Stimulated activated CD8-positive, alpha-beta memory T cell treated with anti-CD3 and anti-CD28 coated beads, Interleukin-7, amount 100 ng/mL, for 24 hours (primary cell): ENCODE results near the gene CDHR2.

ENCODE experiments used
- DNase-seq: peaks from one replicate; pipeline ENCODE4 v3.0.0-alpha.2; 2020; ENCODE audit warnings: low read depth

The CDHR2 gene

GRCh38 chr5:176620333-176620981, 71.3 kb downstream of the CDHR2 start:
- no peak for DNase-seq

- no peak for DNase-seq
Observed at GRCh38 chr5:176621661-176622079, 72.5 kb downstream of the CDHR2 start.

- no peak for DNase-seq
Observed at GRCh38 chr5:176624142-176624541, 75.0 kb downstream of the CDHR2 start.

GRCh38 chr5:176624938-176625337, 75.8 kb downstream of the CDHR2 start:
- no peak for DNase-seq

- no peak for DNase-seq
Observed at GRCh38 chr5:176625512-176625911, 76.4 kb downstream of the CDHR2 start.

- DNase-seq: no peak
Observed at GRCh38 chr5:176625966-176626875, 77.1 kb downstream of the CDHR2 start.

- no peak for DNase-seq
Observed at GRCh38 chr5:176626876-176627236, 77.7 kb downstream of the CDHR2 start.

GRCh38 chr5:176627582-176627981, 78.4 kb downstream of the CDHR2 start:
- DNase-seq: no peak

- DNase-seq: no peak
Observed at GRCh38 chr5:176628406-176629228, 79.5 kb downstream of the CDHR2 start.

- DNase-seq: no peak
Observed at GRCh38 chr5:176629317-176629852, 80.2 kb downstream of the CDHR2 start.

- peak; percentile 26 for DNase-seq
Observed at GRCh38 chr5:176629853-176630680, 80.9 kb downstream of the CDHR2 start, which contains the start of the genes EIF4E1B and SNCB. Gene EIF4E1B (plus strand): TSS chr5:176630675. CDS start chr5:176642788, 12,113 bp downstream. Gene SNCB (minus strand): TSS chr5:176630534. CDS start chr5:176629654, 880 bp downstream.

GRCh38 chr5:176630681-176631222, 81.6 kb downstream of the CDHR2 start:
- no peak for DNase-seq

- DNase-seq: no peak
Observed at GRCh38 chr5:176631383-176632200, 82.5 kb downstream of the CDHR2 start.

- no peak for DNase-seq
Observed at GRCh38 chr5:176632745-176633144, 83.6 kb downstream of the CDHR2 start.

- DNase-seq: no peak
Observed at GRCh38 chr5:176633598-176633997, 84.5 kb downstream of the CDHR2 start.

GRCh38 chr5:176636426-176636825, 87.3 kb downstream of the CDHR2 start:
- no peak for DNase-seq

- no peak for DNase-seq
Observed at GRCh38 chr5:176637556-176637955, 88.4 kb downstream of the CDHR2 start.

- DNase-seq: no peak
Observed at GRCh38 chr5:176638437-176638836, 89.3 kb downstream of the CDHR2 start.

- no peak for DNase-seq
Observed at GRCh38 chr5:176639208-176639607, 90.1 kb downstream of the CDHR2 start.

GRCh38 chr5:176639981-176640380, 90.8 kb downstream of the CDHR2 start:
- DNase-seq: no peak
